Measurements from ENCODE around the gene PRELID3B. TPM values are rescaled to one million over a fixed set of nuclear protein-coding genes. Genes with fewer than 3 reads are reported as not detected.

PRELID3B gene
- total RNA-seq, 1 experiment from 2014 or later, result 129 TPM

DNA sequence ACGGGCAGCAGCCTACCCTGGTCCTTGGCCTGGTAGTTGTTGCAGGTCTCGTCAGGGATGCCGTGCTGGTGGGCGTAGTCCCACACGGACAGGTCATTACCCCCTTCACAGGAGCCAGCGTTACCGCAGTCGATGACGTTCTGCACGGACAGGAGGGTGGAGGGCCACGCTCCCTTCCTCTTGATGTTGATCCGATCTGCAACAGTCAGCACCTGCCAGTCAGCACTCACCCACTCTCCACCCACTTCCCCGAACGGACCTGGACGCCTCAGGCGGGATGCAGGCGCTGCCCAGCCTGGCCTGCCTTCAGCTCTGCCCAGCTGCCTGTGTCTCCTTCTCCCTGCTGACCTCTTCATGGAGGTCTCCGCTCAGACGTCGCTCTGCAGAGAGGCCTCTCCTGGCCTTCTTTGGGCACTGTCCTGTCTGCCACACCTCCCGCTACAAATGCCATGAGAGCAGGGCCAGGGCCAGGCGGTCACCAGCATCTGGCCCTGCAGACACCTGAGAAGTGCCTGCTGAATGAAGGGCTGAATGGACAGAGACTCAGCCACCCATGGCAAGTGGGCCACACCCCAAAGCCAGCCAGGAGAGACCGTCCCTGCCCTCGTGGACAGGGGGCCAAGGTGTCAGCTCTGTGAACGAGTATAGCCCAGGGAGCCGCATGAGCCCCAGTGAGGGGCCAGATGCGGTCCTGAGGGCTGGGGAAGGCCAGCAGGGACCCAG, 41.0 kb downstream of the PRELID3B start:
- ChIA-PET CTCF (no interaction called here), RAD21 (ENCODE audit: low non-redundant PET in 1 of 2, low total read pairs in 2 of 2, uncharacterized antibody in 2 of 2, unreplicated experiment in 2 of 2) (no interaction called here), POLR2A (no interaction called here)
- H3K9ac ChIP-seq (ENCODE audit: low read length), result no peak overlapping the region
- peaks cover 4 to 15% of the 10 kb centered on the region in 2 experiments for H3K4me1 ChIP-seq (ENCODE audit: control insufficient read depth in 1 of 2, insufficient read depth in 2 of 2, low read length in 2 of 2)
- H4K20me1 ChIP-seq (ENCODE audit: insufficient read depth), result no peaks in the 10 kb centered on the region
- H3K27ac ChIP-seq (ENCODE audit: low read depth, low read length), result no peak overlapping the region
- intact Hi-C loops (cut with micrococcal nuclease), result no loop called here
- H3K9me3 ChIP-seq (ENCODE audit: control insufficient read depth in 1 of 2, insufficient read depth in 1 of 2, low read depth in 1 of 2, low read length in 2 of 2), result no peaks in the 10 kb centered on the region
- H2AFZ ChIP-seq (ENCODE audit: low read depth, low read length, poor library complexity, severe bottlenecking), result no peak overlapping the region
- BruUV-seq (replicated peaks), result no TSS peak
- H3K9me2 ChIP-seq (ENCODE audit: insufficient read depth), result no peaks in the 10 kb centered on the region
- H3K79me2 ChIP-seq (ENCODE audit: insufficient read depth, low read length), result peaks cover 27% of the 10 kb centered on the region; the same call in 1 of the 2 replicates
- no peak overlapping the region for H3K4me3 ChIP-seq (replicated peaks in 1 of 2; ENCODE audit: low read depth in 1 of 2, low read length in 2 of 2)
- no peak overlapping the region for H3K4me2 ChIP-seq (ENCODE audit: low read length)
- TF ChIP-seq, protein P1, sequence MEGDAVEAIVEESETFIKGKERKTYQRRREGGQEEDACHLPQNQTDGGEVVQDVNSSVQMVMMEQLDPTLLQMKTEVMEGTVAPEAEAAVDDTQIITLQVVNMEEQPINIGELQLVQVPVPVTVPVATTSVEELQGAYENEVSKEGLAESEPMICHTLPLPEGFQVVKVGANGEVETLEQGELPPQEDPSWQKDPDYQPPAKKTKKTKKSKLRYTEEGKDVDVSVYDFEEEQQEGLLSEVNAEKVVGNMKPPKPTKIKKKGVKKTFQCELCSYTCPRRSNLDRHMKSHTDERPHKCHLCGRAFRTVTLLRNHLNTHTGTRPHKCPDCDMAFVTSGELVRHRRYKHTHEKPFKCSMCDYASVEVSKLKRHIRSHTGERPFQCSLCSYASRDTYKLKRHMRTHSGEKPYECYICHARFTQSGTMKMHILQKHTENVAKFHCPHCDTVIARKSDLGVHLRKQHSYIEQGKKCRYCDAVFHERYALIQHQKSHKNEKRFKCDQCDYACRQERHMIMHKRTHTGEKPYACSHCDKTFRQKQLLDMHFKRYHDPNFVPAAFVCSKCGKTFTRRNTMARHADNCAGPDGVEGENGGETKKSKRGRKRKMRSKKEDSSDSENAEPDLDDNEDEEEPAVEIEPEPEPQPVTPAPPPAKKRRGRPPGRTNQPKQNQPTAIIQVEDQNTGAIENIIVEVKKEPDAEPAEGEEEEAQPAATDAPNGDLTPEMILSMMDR (IDR thresholded peaks at IDR 0.05 in 2 of 3, conservative IDR thresholded peaks at IDR 0.05 in 1 of 3; ENCODE audit: borderline replicate concordance in 1 of 3, insufficient read depth in 1 of 3, low read depth in 2 of 3, low read length in 2 of 3), result no peak
- TF ChIP-seq CEBPB (IDR thresholded peaks at IDR 0.05; ENCODE audit: low read depth) (no peak), CBX3 (IDR thresholded peaks at IDR 0.05; ENCODE audit: low read depth) (no peak), TCF7L2 (IDR thresholded peaks at IDR 0.05; ENCODE audit: borderline replicate concordance, extremely low read depth, insufficient read depth, insufficient read length) (no peak), ELF1 (IDR thresholded peaks at IDR 0.05; ENCODE audit: borderline replicate concordance, low read depth) (no peak), SIN3A (IDR thresholded peaks at IDR 0.05; ENCODE audit: low read depth) (no peak), JUND (IDR thresholded peaks at IDR 0.05) (no peak), ZFX (IDR thresholded peaks at IDR 0.05) (no peak), RAD21 (IDR thresholded peaks at IDR 0.05; ENCODE audit: low read depth) (no peak)
- H3K36me3 ChIP-seq (ENCODE audit: control insufficient read depth in 1 of 2, insufficient read depth in 2 of 2, low read length in 2 of 2), result peaks cover 7 to 17% of the 10 kb centered on the region in 2 experiments; a peak in 2 of 4 replicates
- no peak for DNase-seq (ENCODE audit: low read depth, low spot score)
- ATAC-seq, result no peak
- H3K27me3 ChIP-seq (ENCODE audit: insufficient read depth, low read length), result no peaks in the 10 kb centered on the region
